SU-DHL-6 (cell line): ENCODE data around the gene FAM163A.
"Not testable (repeated sequence)": the region's sequence is repeated elsewhere in the genome, so short reads cannot be mapped to it uniquely, and the experiment has no call there.

Experiments
- H2AFZ ChIP-seq: fragments of 200-600 bp; sonication (generic); 2 replicates; pipeline ENCODE4 v1.6.1; 2014; ENCODE audit warnings: low read depth, mild to moderate bottlenecking, moderate library complexity, mixed read lengths, antibody characterized with exemption, low read length; ENCODE audit not compliant: severe bottlenecking
- H3F3A ChIP-seq: fragments of 200-600 bp; shearing (Covaris generic); 2 replicates; pipeline ENCODE4 v1.6.0; 2016; ENCODE audit warnings: antibody characterized with exemption, mild to moderate bottlenecking; ENCODE audit not compliant: insufficient read depth
- H3K27ac ChIP-seq: fragments of 200-600 bp; sonication (generic); 2 replicates; pipeline ENCODE4 v1.5.1; 2016; ENCODE audit warnings: low read depth, mild to moderate bottlenecking, low read length, moderate library complexity, mixed read lengths
- H3K27me3 ChIP-seq: fragments of 200-600 bp; sonication (generic), shearing (Covaris generic); 2 replicates; pipeline ENCODE4 v1.6.0; 2014; ENCODE audit warnings: mild to moderate bottlenecking, low read length
- H3K36me3 ChIP-seq: fragments of 200-600 bp; sonication (generic); 2 replicates; pipeline ENCODE4 v1.6.1; 2014; ENCODE audit warnings: mild to moderate bottlenecking, low read length, mixed read lengths
- H3K4me2 ChIP-seq: fragments of 300-600, 200-600 bp; shearing (Covaris generic), sonication (generic); 2 replicates; pipeline ENCODE4 v1.6.0; 2014; ENCODE audit warnings: low read length, low read depth, mild to moderate bottlenecking; ENCODE audit not compliant: poor library complexity, severe bottlenecking
- H3K4me3 ChIP-seq: fragments of 200-600 bp; sonication (generic); 2 replicates; pipeline ENCODE4 v1.5.1; 2014; ENCODE audit warnings: antibody characterized with exemption, low read length, mild to moderate bottlenecking, mixed read lengths; ENCODE audit not compliant: insufficient read depth, poor library complexity, severe bottlenecking
- H3K79me2 ChIP-seq: fragments of 200-600 bp; sonication (generic); 2 replicates; pipeline ENCODE4 v1.6.1; 2014; ENCODE audit warnings: mild to moderate bottlenecking, low read length, moderate library complexity; ENCODE audit not compliant: insufficient read depth
- H3K9ac ChIP-seq: fragments of 200-600 bp; sonication (generic); 2 replicates; pipeline ENCODE4 v1.7.0; 2014; ENCODE audit warnings: mild to moderate bottlenecking, low read length
- H3K9me2 ChIP-seq: fragments of 200-600 bp; sonication (generic); replicated peaks from 2 replicates; pipeline ENCODE4 v1.6.1; 2014; ENCODE audit warnings: low read length; ENCODE audit not compliant: insufficient read depth
- H3K9me3 ChIP-seq: fragments of 200-600 bp; sonication (generic); 2 replicates; pipeline ENCODE4 v1.6.1; 2014; ENCODE audit warnings: low read length, mixed read lengths; ENCODE audit not compliant: insufficient read depth
- H4K20me1 ChIP-seq: fragments of 200-600 bp; sonication (generic); 2 replicates; pipeline ENCODE4 v1.6.1; 2014; ENCODE audit warnings: low read depth, mild to moderate bottlenecking, antibody characterized with exemption, low read length, moderate library complexity, mixed read lengths
- CTCF ChIP-seq: fragments of 200-600 bp; sonication (generic); IDR thresholded peaks from one replicate; pipeline ENCODE4 v1.5.1; 2017; ENCODE audit warnings: antibody characterized with exemption, mild to moderate bottlenecking, low read length, moderate library complexity; ENCODE audit not compliant: insufficient read depth, poor library complexity, severe bottlenecking
- EZH2phosphoT487 ChIP-seq: fragments of 200-600 bp; sonication (generic), shearing (Covaris generic); conservative IDR thresholded peaks from 2 replicates; pipeline ENCODE4 v1.6.1; 2018; ENCODE audit warnings: mild to moderate bottlenecking, antibody characterized with exemption, low read length, moderate library complexity, mixed read lengths

Gene FAM163A

GRCh38 chr1:179831852-179832699 is 89.0 kb downstream of the FAM163A start:
- TF ChIP-seq EZH2phosphoT487 (no peak), CTCF (no peak)
- H2AFZ ChIP-seq = no peak overlapping the region

GRCh38 chr1:179836686-179837445 is 93.8 kb downstream of the FAM163A start:
- not testable (repeated sequence) for H3F3A ChIP-seq, H3K4me2 ChIP-seq, H3K79me2 ChIP-seq, H3K9me2 ChIP-seq, H3K4me3 ChIP-seq, H3K27me3 ChIP-seq, H3K9me3 ChIP-seq, H4K20me1 ChIP-seq, H3K27ac ChIP-seq, H3K9ac ChIP-seq, H2AFZ ChIP-seq, H3K36me3 ChIP-seq

More at GRCh38 chr1:179831852-179832699, 89.0 kb downstream of the FAM163A start:
- no peaks in the 10 kb centered on the region for H3K36me3 ChIP-seq
- no peak overlapping the region for H3K4me3 ChIP-seq
- no peaks in the 10 kb centered on the region for H3K9me2 ChIP-seq
- no peak overlapping the region for H3K9ac ChIP-seq
- H3K27ac ChIP-seq = no peak overlapping the region
- no peak overlapping the region for H3K4me2 ChIP-seq
- H3F3A ChIP-seq = no peaks in the 10 kb centered on the region
- no peaks in the 10 kb centered on the region for H3K27me3 ChIP-seq
- H3K79me2 ChIP-seq = no peaks in the 10 kb centered on the region
- no peaks in the 10 kb centered on the region for H3K9me3 ChIP-seq
- no peaks in the 10 kb centered on the region for H4K20me1 ChIP-seq

- H3K4me2 ChIP-seq = no peak overlapping the region
- no peak overlapping the region for H3K27ac ChIP-seq
- no peak overlapping the region for H3K9ac ChIP-seq
- H3F3A ChIP-seq = peaks cover 3% of the 10 kb centered on the region; the same call in 1 of the 2 replicates
- TF ChIP-seq CTCF (no peak), EZH2phosphoT487 (no peak)
- no peaks in the 10 kb centered on the region for H3K9me2 ChIP-seq
- H4K20me1 ChIP-seq = 0 out of 2 replicates have a peak, but pooled peaks cover 3% of the 10 kb centered on the region
- no peak overlapping the region for H2AFZ ChIP-seq
- no peaks in the 10 kb centered on the region for H3K9me3 ChIP-seq
- H3K27me3 ChIP-seq = no peaks in the 10 kb centered on the region
- H3K36me3 ChIP-seq = peaks cover 17% of the 10 kb centered on the region; the same call in 1 of the 2 replicates
- no peak overlapping the region for H3K4me3 ChIP-seq
- H3K79me2 ChIP-seq = no peaks in the 10 kb centered on the region
These were observed 97.0 kb downstream of the FAM163A start for GRCh38 chr1:179840107-179840506.
